GM10248 (cell line): ENCODE data around the gene ACTL6B.
"Not testable (repeated sequence)": the region's sequence is repeated elsewhere in the genome, so short reads cannot be mapped to it uniquely, and the experiment has no call there.

Source experiments
- CTCF ChIA-PET: fragments of 300-600 bp; sonication (Branson Sonifier 250); formaldehyde crosslinking; extraction: SDS; loops from one replicate; lab custom pipeline; 2021; ENCODE audit warnings: antibody characterized with exemption; lab: Yijun Ruan, JAX
- POLR2A ChIA-PET: fragments of 350-650 bp; sonication (Branson Sonifier 250); formaldehyde crosslinking; extraction: SDS; loops from one replicate; lab custom pipeline; 2020; ENCODE audit warnings: antibody characterized with exemption; lab: Yijun Ruan, JAX
- DNase-seq: peaks from one replicate; pipeline ENCODE4 v3.0.0; 2012; ENCODE audit errors: extremely low spot score
- CTCF ChIP-seq: IDR thresholded peaks from 2 replicates; pipeline ENCODE4 v1.5.1; 2012; ENCODE audit warnings: mild to moderate bottlenecking, low read depth; ENCODE audit errors: extremely low read depth, missing control alignments, control extremely low read depth

Gene ACTL6B

GRCh38 chr7:100673302-100673941, 17.2 kb upstream of the ACTL6B start, which contains the start of gene GNB2:
TSS of gene GNB2 (plus strand) at chr7:100673740. CDS start at chr7:100676266, 2,526 bp downstream.
- ChIA-PET CTCF (interaction anchor here (0.6 to 1.5 kb wide), 5 partner anchors 17 to 110 kb away, joined by 3 to 5 read pairs (median 3); no protein-coding TSS in a partner anchor), POLR2A (interaction anchor here (0.5 to 1.0 kb wide), 2 partner anchors 9 to 87 kb away, joined by 3 read pairs; partner anchors contain the start of gene FBXO24)
- DNase-seq, result peak; percentile 97
- no peak for TF ChIP-seq CTCF

GRCh38 chr7:100671353-100672327, 15.4 kb upstream of the ACTL6B start:
- TF ChIP-seq CTCF, result no peak
- CTCF ChIA-PET, result interaction anchor here (1.5 to 1.7 kb wide), 2 partner anchors 34 to 42 kb away, joined by 4 to 5 read pairs; partner anchors contain the start of gene POP7
- DNase-seq, result no peak
- POLR2A ChIA-PET, result interaction anchor here (0.7 kb wide), 1 partner anchor 1362 kb away, joined by 3 read pairs; no protein-coding TSS in a partner anchor

GRCh38 chr7:100670074-100670473, 13.8 kb upstream of the ACTL6B start:
- CTCF ChIA-PET, result interaction anchor here (1.6 to 1.7 kb wide), 2 partner anchors 36 kb away, joined by 4 to 5 read pairs; partner anchors contain the start of gene POP7
- DNase-seq, result no peak
- no peak for TF ChIP-seq CTCF
- POLR2A ChIA-PET, result no interaction called here

- POLR2A ChIA-PET, DNase-seq: not testable (repeated sequence)
- CTCF ChIA-PET, result interaction anchor here (1.6 kb wide), 1 partner anchor 35 kb away, joined by 5 read pairs; no protein-coding TSS in a partner anchor
These were observed 12.9 kb upstream of the ACTL6B start for GRCh38 chr7:100669106-100669505.

GRCh38 chr7:100668069-100668449, 11.8 kb upstream of the ACTL6B start:
- no peak for TF ChIP-seq CTCF
- ChIA-PET POLR2A (no interaction called here), CTCF (interaction anchor here (0.9 to 1.4 kb wide), 2 partner anchors 34 to 56 kb away, joined by 3 read pairs; partner anchors contain the start of gene MOSPD3)
- DNase-seq, result no peak

GRCh38 chr7:100667331-100668068, 11.3 kb upstream of the ACTL6B start:
- TF ChIP-seq CTCF, result no peak
- DNase-seq, result no peak
- CTCF ChIA-PET, result interaction anchor here (0.9 to 1.7 kb wide), 3 partner anchors 33 to 55 kb away, joined by 3 read pairs; partner anchors contain the start of gene MOSPD3
- POLR2A ChIA-PET, result interaction anchor here (0.7 kb wide), 1 partner anchor 81 kb away, joined by 3 read pairs; the partner anchor contains the start of gene FBXO24
